ENCODE data around the gene ERBB4.

Gene ERBB4

GRCh38 chr2:212037062-212037461 is 501.5 kb downstream of the ERBB4 start:
- TF ChIP-seq, protein P1, sequence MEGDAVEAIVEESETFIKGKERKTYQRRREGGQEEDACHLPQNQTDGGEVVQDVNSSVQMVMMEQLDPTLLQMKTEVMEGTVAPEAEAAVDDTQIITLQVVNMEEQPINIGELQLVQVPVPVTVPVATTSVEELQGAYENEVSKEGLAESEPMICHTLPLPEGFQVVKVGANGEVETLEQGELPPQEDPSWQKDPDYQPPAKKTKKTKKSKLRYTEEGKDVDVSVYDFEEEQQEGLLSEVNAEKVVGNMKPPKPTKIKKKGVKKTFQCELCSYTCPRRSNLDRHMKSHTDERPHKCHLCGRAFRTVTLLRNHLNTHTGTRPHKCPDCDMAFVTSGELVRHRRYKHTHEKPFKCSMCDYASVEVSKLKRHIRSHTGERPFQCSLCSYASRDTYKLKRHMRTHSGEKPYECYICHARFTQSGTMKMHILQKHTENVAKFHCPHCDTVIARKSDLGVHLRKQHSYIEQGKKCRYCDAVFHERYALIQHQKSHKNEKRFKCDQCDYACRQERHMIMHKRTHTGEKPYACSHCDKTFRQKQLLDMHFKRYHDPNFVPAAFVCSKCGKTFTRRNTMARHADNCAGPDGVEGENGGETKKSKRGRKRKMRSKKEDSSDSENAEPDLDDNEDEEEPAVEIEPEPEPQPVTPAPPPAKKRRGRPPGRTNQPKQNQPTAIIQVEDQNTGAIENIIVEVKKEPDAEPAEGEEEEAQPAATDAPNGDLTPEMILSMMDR (IDR thresholded peaks at IDR 0.05), result no peak

- TF ChIP-seq, protein P1 (IDR thresholded peaks at IDR 0.05), result no peak
These were observed 503.6 kb downstream of the ERBB4 start for GRCh38 chr2:212034841-212035585.

GRCh38 chr2:212033888-212034287 is 504.7 kb downstream of the ERBB4 start:
- TF ChIP-seq, protein P1 (IDR thresholded peaks at IDR 0.05), result no peak

DNA sequence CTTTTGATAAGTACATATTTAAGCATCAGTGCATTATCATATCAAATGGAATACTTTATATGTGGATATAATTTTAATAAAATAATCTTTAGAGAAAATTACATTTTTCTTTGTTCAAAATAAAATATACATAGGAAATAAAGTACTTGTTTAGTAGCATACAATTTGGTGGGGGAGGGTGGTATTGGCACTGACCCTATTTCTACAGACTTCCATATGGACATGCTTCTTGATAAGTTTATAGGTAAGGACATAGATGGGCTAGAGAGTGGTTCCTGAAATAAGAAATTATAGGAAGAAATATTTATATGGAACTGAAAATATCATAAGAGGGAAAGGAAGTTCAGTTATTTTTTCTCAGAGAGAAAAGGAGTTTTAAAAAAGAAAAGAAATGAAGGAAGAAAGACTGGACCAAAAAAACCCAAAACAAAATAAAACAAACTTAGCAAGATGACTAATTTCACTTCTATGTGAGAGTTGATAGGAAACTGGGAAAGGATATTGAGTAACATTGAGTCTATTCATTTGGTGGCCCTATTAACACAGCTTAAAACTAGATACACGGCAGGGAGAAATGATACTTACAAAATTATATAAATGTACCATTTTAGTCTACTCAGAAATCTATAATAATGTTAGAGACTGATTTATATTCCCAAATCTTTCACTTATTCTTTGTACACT is 505.9 kb downstream of the ERBB4 start:
- TF ChIP-seq, protein P1 (IDR thresholded peaks at IDR 0.05), result no peak

GRCh38 chr2:212032032-212032431 is 506.6 kb downstream of the ERBB4 start:
- TF ChIP-seq, protein P1 (IDR thresholded peaks at IDR 0.05), result no peak

DNA sequence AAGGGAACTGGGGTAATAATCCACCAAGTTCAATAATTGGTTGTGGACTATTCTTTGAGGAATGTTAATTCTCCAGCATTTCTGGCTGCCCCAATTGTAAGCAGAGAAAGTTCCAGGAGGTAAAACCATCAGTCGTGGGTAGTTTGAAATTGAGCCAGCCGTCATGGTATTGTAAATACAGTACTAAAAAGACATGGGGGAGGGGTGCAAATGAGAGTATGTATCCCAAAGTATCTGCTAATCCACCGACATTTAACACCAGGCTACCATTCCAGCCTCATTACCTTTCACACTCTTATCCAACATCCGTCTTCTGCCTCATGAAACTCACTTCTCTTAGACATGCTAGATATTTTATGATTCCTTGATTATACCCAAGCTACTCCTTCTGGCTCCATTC is 507.9 kb downstream of the ERBB4 start:
- TF ChIP-seq, protein P1 (IDR thresholded peaks at IDR 0.05), result no peak

- TF ChIP-seq, protein P1 (IDR thresholded peaks at IDR 0.05), result no peak
These were observed 509.7 kb downstream of the ERBB4 start for GRCh38 chr2:212028798-212029394.
